HCT116 (cell line): Measurements from ENCODE around the gene UBE2M. TPM values are rescaled to one million over a fixed set of nuclear protein-coding genes. Genes with fewer than 3 reads are reported as not detected.
"Not testable (repeated sequence)": the region's sequence is repeated elsewhere in the genome, so short reads cannot be mapped to it uniquely, and the experiment has no call there.

Experiments used
- ATAC-seq: fragments of 200-7000 bp; cut with Tn5 transposase; 2 replicates; pipeline ENCODE4 v1.9.1; 2020; ENCODE audit warnings: mild to moderate bottlenecking, moderate library complexity
- Bru-seq: library from RNA; stranded (reverse); fragments of 400-500 nt; gene quantifications from one replicate; lab custom pipeline; 2021; lab: Mats Ljungman, UMichigan
- BruChase-seq, 2 experiments: library from RNA; stranded (reverse); fragments of 400-500 nt; gene quantifications; one replicate each; lab custom pipeline; 2021; lab: Mats Ljungman, UMichigan
- BruUV-seq: library from RNA; stranded (reverse); fragments of 400-500 nt; replicated peaks from 2 replicates; lab custom pipeline; 2021; lab: Mats Ljungman, UMichigan
- CTCF ChIA-PET: fragments of 300-600 bp; sonication (Branson Sonifier 250); formaldehyde crosslinking; loops from one replicate; lab custom pipeline; 2021; ENCODE audit warnings: antibody characterized with exemption; lab: Charles Lee
- POLR2A ChIA-PET: fragments of 300-600, 350-600 bp; sonication (Branson Sonifier 250); formaldehyde crosslinking; loops from one replicate; lab custom pipeline; 2021; ENCODE audit warnings: antibody characterized with exemption; lab: Charles Lee
- RAD21 ChIA-PET, 2 experiments: fragments of 300-600 bp; sonication (Branson Sonifier 250); formaldehyde crosslinking; loops; one replicate each; lab custom pipeline; 2023; ENCODE audit warnings: low total read pairs in 2 of 2; ENCODE audit not compliant: uncharacterized antibody in 2 of 2, unreplicated experiment in 2 of 2, low non-redundant PET in 1 of 2; lab: Charles Lee
- DNase-seq: peaks from one replicate; pipeline ENCODE4 v3.0.0-alpha.2; 2010; ENCODE audit warnings: low read depth, low spot score
- H2AFZ ChIP-seq: fragments of 200-600 bp; shearing (Covaris generic), sonication (generic); 2 replicates; pipeline ENCODE4 v1.6.1; 2017; ENCODE audit warnings: low read depth, mixed run types, mixed read lengths, antibody characterized with exemption, low read length; ENCODE audit not compliant: poor library complexity, severe bottlenecking
- H3K27ac ChIP-seq: 2 replicates; pipeline ENCODE4 v1.5.1; 2012; ENCODE audit warnings: low read depth, low read length
- H3K27me3 ChIP-seq: fragments of 200-600 bp; sonication (generic); 2 replicates; pipeline ENCODE4 v1.6.1; 2016; ENCODE audit warnings: mixed run types, low read length, mixed read lengths; ENCODE audit not compliant: insufficient read depth
- H3K36me3 ChIP-seq, 2 experiments: fragments of 200-500 bp in 1 of 2; fragments of 200-600 bp in 1 of 2; sonication (Bioruptor generic) in 1 of 2; sonication (generic) in 1 of 2; 2 replicates each; pipeline versions ENCODE4 v1.5.1 to v1.6.1; 2014 to 2016; ENCODE audit warnings: low read length in 2 of 2, inconsistent platforms in 1 of 2, mixed read lengths in 1 of 2, mixed run types in 1 of 2; ENCODE audit not compliant: insufficient read depth in 2 of 2, control insufficient read depth in 1 of 2
- H3K4me1 ChIP-seq, 2 experiments: fragments of 200-600 bp in 1 of 2; sonication (generic) in 1 of 2; 2 replicates each; pipeline versions ENCODE4 v1.5.1 to v1.6.1; 2012 to 2017; ENCODE audit warnings: low read length in 2 of 2, inconsistent platforms in 1 of 2, mild to moderate bottlenecking in 1 of 2, mixed read lengths in 1 of 2, mixed run types in 1 of 2, moderate library complexity in 1 of 2; ENCODE audit not compliant: insufficient read depth in 2 of 2, control insufficient read depth in 1 of 2
- H3K4me2 ChIP-seq: fragments of 200-600 bp; sonication (generic); 2 replicates; pipeline ENCODE4 v1.6.1; 2017; ENCODE audit warnings: mixed run types, low read length, mixed read lengths
- H3K4me3 ChIP-seq, 2 experiments: fragments of 200-600 bp in 1 of 2; sonication (generic) in 1 of 2; replicated peaks in 1 of 2; 2 replicates each; pipeline ENCODE4 v1.5.1; 2011 to 2016; ENCODE audit warnings: low read length in 2 of 2, control low read depth in 1 of 2, low read depth in 1 of 2, mild to moderate bottlenecking in 1 of 2, mixed read lengths in 1 of 2, mixed run types in 1 of 2
- H3K79me2 ChIP-seq: fragments of 200-600 bp; sonication (generic); 2 replicates; pipeline ENCODE4 v1.6.1; 2017; ENCODE audit warnings: mild to moderate bottlenecking, mixed run types, low read length, moderate library complexity, mixed read lengths; ENCODE audit not compliant: insufficient read depth
- H3K9ac ChIP-seq: fragments of 200-600 bp; sonication (generic); 2 replicates; pipeline ENCODE4 v1.6.1; 2016; ENCODE audit warnings: low read length, mixed read lengths
- H3K9me2 ChIP-seq: fragments of 200-600 bp; sonication (generic), shearing (Covaris generic); 2 replicates; pipeline ENCODE4 v1.6.1; 2017; ENCODE audit warnings: mixed run types, mild to moderate bottlenecking, moderate library complexity; ENCODE audit not compliant: insufficient read depth
- H3K9me3 ChIP-seq, 2 experiments: fragments of 200-500 bp in 1 of 2; fragments of 200-600 bp in 1 of 2; sonication (Bioruptor generic) in 1 of 2; sonication (generic) in 1 of 2; 2 replicates each; pipeline ENCODE4 v1.6.1; 2014 to 2017; ENCODE audit warnings: low read length in 2 of 2, mixed read lengths in 2 of 2, inconsistent platforms in 1 of 2, low read depth in 1 of 2, mild to moderate bottlenecking in 1 of 2, mixed run types in 1 of 2, moderate library complexity in 1 of 2; ENCODE audit not compliant: control insufficient read depth in 1 of 2, insufficient read depth in 1 of 2
- H4K20me1 ChIP-seq: fragments of 200-600 bp; sonication (generic), shearing (Covaris generic); 2 replicates; pipeline ENCODE4 v1.6.1; 2017; ENCODE audit warnings: mixed run types, mild to moderate bottlenecking, moderate library complexity; ENCODE audit not compliant: insufficient read depth
- EZH2phosphoT487 ChIP-seq: fragments of 200-600 bp; IDR thresholded peaks from 2 replicates; pipeline ENCODE4 v1.6.1; 2018; ENCODE audit warnings: antibody characterized with exemption, borderline replicate concordance
- YY1 ChIP-seq: IDR thresholded peaks from 2 replicates; pipeline ENCODE4 v1.6.1; 2011; ENCODE audit warnings: low read length, low read depth, moderate library complexity, mild to moderate bottlenecking; ENCODE audit not compliant: insufficient replicate concordance; ENCODE audit errors: extremely low read depth
- ZBTB33 ChIP-seq: IDR thresholded peaks from 2 replicates; pipeline ENCODE4 v1.6.1; 2011; ENCODE audit warnings: mild to moderate bottlenecking, low read length, moderate library complexity; ENCODE audit not compliant: insufficient replicate concordance; ENCODE audit errors: extremely low read depth
- intact Hi-C: fragments of 100-400 bp; cut with micrococcal nuclease; formaldehyde crosslinking; loops from 2 replicates; pipeline ENCODE4 v1.10.0; 2022
- long read RNA-seq: library from polyadenylated mRNA; unstranded; transcript quantifications from one replicate; pipeline ENCODE4 v2.0.0, GENCODE V29; 2021; ENCODE audit not compliant: unreplicated experiment
- polyA plus RNA-seq: library from polyadenylated mRNA; unstranded; fragments of >200 nt; gene quantifications from 2 replicates; pipeline ENCODE4 v1.2.1, GENCODE V29; 2012; ENCODE audit warnings: missing spikeins
- total RNA-seq: library from RNA; stranded (reverse); gene quantifications from one replicate; pipeline ENCODE4 v1.2.1, GENCODE V29; 2021; ENCODE audit not compliant: unreplicated experiment

UBE2M gene
- total RNA-seq (120 TPM), Bru-seq, nascent RNA (percentile 79 among the genes with signal in this experiment), BruChase-seq, experiment 1, labeled RNA remaining after a 6-hour chase (percentile 96 among the genes with signal in this experiment), BruChase-seq, experiment 2, labeled RNA remaining after a 2-hour chase (percentile 93 among the genes with signal in this experiment)
- polyA plus RNA-seq = 164 and 172 TPM in 2 replicates
- long read RNA-seq, transcript UBE2M-201 (6 exons, 1,508 nt) = major isoform, 209 of 226 reads
- long read RNA-seq, partial matches to known transcripts = 3 of 226 reads
- long read RNA-seq, other reads (novel, unspliced or antisense) = 13 of 226 reads

- Histone ChIP-seq H3K27ac (peak within 1 kb of the TSS; percentile 98), H2AFZ (no peak within 1 kb of the TSS), H3K27me3 (no peaks in the 10 kb centered on the region), H3K79me2 (peaks cover 57% of the 10 kb centered on the region)
- RAD21 ChIA-PET = no interaction called here
- POLR2A ChIA-PET = no interaction called here
- TF ChIP-seq ZBTB33 (peak; percentile 5), EZH2phosphoT487 (no peak), YY1 (peak; percentile 17)
- TF ChIP-seq, all 23 proteins: peak for 2
- intact Hi-C loops = no loop called here
- H4K20me1 ChIP-seq = no peaks in the 10 kb centered on the region
- CTCF ChIA-PET = no interaction called here
- no peaks in the 10 kb centered on the region for H3K9me3 ChIP-seq
- no peaks in the 10 kb centered on the region for H3K9me2 ChIP-seq
- peak within 1 kb of the TSS; percentile 74 to 99 for H3K4me3 ChIP-seq
- BruUV-seq = no TSS peak
- DNase-seq = no peak
- H3K4me1 ChIP-seq = peaks cover 26 to 52% of the 10 kb centered on the region in 2 experiments
- H3K36me3 ChIP-seq = peaks cover 7 to 20% of the 10 kb centered on the region in 2 experiments; a peak in 2 of 4 replicates
- ATAC-seq = no peak
- peak within 1 kb of the TSS; percentile 94 for H3K9ac ChIP-seq
- H3K4me2 ChIP-seq = peak within 1 kb of the TSS; percentile 92
Measured at GRCh38 chr19:58558066-58558622, at the start of gene UBE2M. Gene UBE2M (minus strand): TSS chr19:58558611. CDS start chr19:58558381, 230 bp downstream.

DNA sequence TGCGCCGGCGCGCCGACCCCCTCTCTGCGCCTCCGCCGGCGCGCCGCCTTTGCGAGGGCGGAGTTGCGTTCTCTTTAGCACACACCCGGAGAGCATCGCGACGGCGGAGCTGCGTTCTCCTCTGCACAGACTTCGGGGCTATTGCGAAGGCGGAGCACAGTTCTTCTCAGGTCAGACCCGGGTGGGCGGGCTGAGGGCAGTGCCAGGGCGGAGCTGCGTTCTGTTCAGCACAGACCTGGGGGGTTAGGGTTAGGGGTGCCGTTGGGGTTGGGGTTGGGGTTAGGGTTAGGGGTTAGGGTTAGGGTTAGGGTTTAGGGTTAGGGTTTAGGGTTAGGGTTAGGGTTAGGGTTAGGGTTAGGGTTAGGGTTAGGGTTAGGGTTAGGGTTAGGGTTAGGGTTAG, 48.8 kb upstream of the UBE2M start:
- H3K4me1 ChIP-seq, H3K9me3 ChIP-seq, H3K36me3 ChIP-seq, H3K4me3 ChIP-seq, DNase-seq, RAD21 ChIA-PET, H2AFZ ChIP-seq, intact Hi-C loops, H4K20me1 ChIP-seq, H3K9me2 ChIP-seq, H3K79me2 ChIP-seq, BruUV-seq, CTCF ChIA-PET, H3K27me3 ChIP-seq, H3K27ac ChIP-seq, POLR2A ChIA-PET, H3K4me2 ChIP-seq, H3K9ac ChIP-seq, ATAC-seq: not testable (repeated sequence)
